ENCODE results near the gene MUTYH. TPM values are rescaled to one million over a fixed set of nuclear protein-coding genes. Genes with fewer than 3 reads are reported as not detected.

Gene MUTYH
- total and polyA plus RNA-seq, 2 of the 8 experiments (the other 6 are each of a cell fraction or from before 2014, with no cell fraction given) = 51.9 to 65.7 TPM

DNA sequence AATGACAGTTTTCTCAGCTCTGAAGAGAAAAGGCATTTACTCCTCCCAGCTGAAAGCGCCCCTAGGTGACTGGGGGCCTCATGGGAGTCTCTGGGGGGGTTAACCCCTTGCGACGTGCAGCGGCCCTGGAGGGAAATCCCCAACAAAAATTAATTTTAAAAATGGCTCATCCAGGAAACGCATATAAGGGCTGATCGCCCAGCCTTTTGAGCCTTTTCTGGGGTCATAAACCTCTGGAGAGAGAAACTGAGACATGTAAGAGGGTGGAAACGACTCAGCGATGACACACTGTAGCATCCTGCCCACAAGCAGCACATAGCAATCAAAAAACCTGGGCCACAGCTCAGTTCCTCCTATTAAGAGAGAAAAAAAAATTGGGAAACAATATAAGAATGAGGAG, 33.9 kb downstream of the MUTYH start:
- no peak overlapping the region for H3K4ac ChIP-seq (replicated peaks; ENCODE audit: insufficient read length, low read depth, low read length)
- H2BK120ac ChIP-seq (replicated peaks; ENCODE audit: low read depth, low read length) = peak overlapping the region; percentile 90
- H3K4me2 ChIP-seq (ENCODE audit: insufficient read depth in 1 of 2, low read depth in 2 of 2, low read length in 2 of 2) = peak overlapping the region; percentile 44 to 64; a peak in 3 of 4 replicates
- H3K79me1 ChIP-seq (ENCODE audit: low read depth, low read length) = no peaks in the 10 kb centered on the region
- H4K5ac ChIP-seq (ENCODE audit: insufficient read length, low read depth, low read length) = peak overlapping the region; percentile 40
- no peak overlapping the region for H3K56ac ChIP-seq (replicated peaks; ENCODE audit: insufficient read length, low read depth, low read length)
- no peak for FAIRE-seq
- 0 out of 2 replicates have a peak overlapping the region, but pooled peaks have one; percentile 0 for H3K27ac ChIP-seq (ENCODE audit: low read depth, low read length)
- no peaks in the 10 kb centered on the region; a peak in 1 of 8 replicates for H3K36me3 ChIP-seq (ENCODE audit: control insufficient read depth in 2 of 4, insufficient read depth in 4 of 4, low read length in 3 of 4)
- H3K23ac ChIP-seq (ENCODE audit: insufficient read length) = no peak overlapping the region
- peak overlapping the region; percentile 71 for H3K18ac ChIP-seq (ENCODE audit: extremely low read depth, low read length)
- no peaks in the 10 kb centered on the region; a peak in 1 of 4 replicates for H3K9me3 ChIP-seq (ENCODE audit: insufficient read depth in 2 of 2, low read depth in 1 of 2, low read length in 1 of 2)
- H3K23me2 ChIP-seq (ENCODE audit: low read depth, low read length) = peaks cover 2% of the 10 kb centered on the region
- 0 out of 2 replicates have a peak overlapping the region, but pooled peaks have one; percentile 39 for H2BK12ac ChIP-seq (ENCODE audit: low read depth, low read length)
- no peak overlapping the region for H3K9ac ChIP-seq (replicated peaks in 1 of 4; ENCODE audit: extremely low read depth in 1 of 4, low read depth in 3 of 4, low read length in 3 of 4)
- no peaks in the 10 kb centered on the region; a peak in 1 of 4 replicates for H3K79me2 ChIP-seq (ENCODE audit: control insufficient read depth in 1 of 2, insufficient read depth in 2 of 2, low read length in 2 of 2)
- H3K4me1 ChIP-seq (replicated peaks in 1 of 4; ENCODE audit: control insufficient read depth in 3 of 4, insufficient read depth in 4 of 4, low read length in 3 of 4) = peaks cover 13 to 24% (median 15%) of the 10 kb centered on the region in 4 experiments
- peak overlapping the region; percentile 42 for H4K91ac ChIP-seq (replicated peaks; ENCODE audit: insufficient read length, low read length)
- peak in 1 of 2 experiments; percentile 44 for DNase-seq (ENCODE audit: low read depth in 1 of 2, low spot score in 2 of 2)
- no peak overlapping the region for H4K8ac ChIP-seq (ENCODE audit: extremely low read depth, insufficient read depth, low read length)
- H2AK5ac ChIP-seq (ENCODE audit: low read depth, low read length) = no peak overlapping the region
- no peaks in the 10 kb centered on the region for H4K20me1 ChIP-seq (replicated peaks in 1 of 2; ENCODE audit: control insufficient read depth in 1 of 2, insufficient read depth in 2 of 2, low read length in 2 of 2)
- H2BK5ac ChIP-seq (ENCODE audit: low read depth, low read length) = no peak overlapping the region
- no peaks in the 10 kb centered on the region for H3K27me3 ChIP-seq (replicated peaks in 1 of 4; ENCODE audit: control insufficient read depth in 3 of 4, extremely low read depth in 1 of 4, insufficient read depth in 3 of 4, low read length in 3 of 4)
- ChIA-PET CTCF (ENCODE audit: partially characterized antibody) (interaction anchor here (0.6 to 19.1 kb wide), 3 partner anchors 14 to 512 kb away, joined by 3 to 424 read pairs (median 8); partner anchors contain the start of genes HECTD3 and UROD), POLR2A (ENCODE audit: partially characterized antibody) (interaction anchor here (0.6 to 9.9 kb wide), 9 partner anchors 9 to 531 kb away, joined by 3 to 194 read pairs (median 10); partner anchors contain the start of genes HECTD3, HPDL, MUTYH and PRDX1)
- H2BK15ac ChIP-seq (ENCODE audit: low read length) = no peak overlapping the region
- H2BK20ac ChIP-seq (ENCODE audit: low read length) = no peak overlapping the region
- 28% methylated on average over 8 of the region's 8 CpGs; no CpG with 5 or more reads in 1 of the 2 experiments for WGBS, 2 experiments (ENCODE audit: extremely low coverage in 1 of 2, insufficient coverage in 1 of 2, insufficient read length in 1 of 2, insufficient replicate concordance in 2 of 2, low coverage in 1 of 2, low lambda C conversion rate in 2 of 2, missing lambda C conversion rate in 1 of 2)
- H3K4me3 ChIP-seq (ENCODE audit: extremely low read depth in 1 of 4, insufficient read depth in 2 of 4, low read depth in 3 of 4, low read length in 4 of 4) = peak overlapping the region in 1 of 4 experiments; percentile 28; a peak in 1 of 8 replicates
- H2AFZ ChIP-seq (ENCODE audit: low read length) = peak overlapping the region; percentile 54; the same call in 1 of the 2 replicates
- no peak overlapping the region for H3K14ac ChIP-seq (ENCODE audit: insufficient read length)
- TF ChIP-seq TCF12 (IDR thresholded peaks at IDR 0.05; ENCODE audit: low read depth, low read length) = no peak
- TF ChIP-seq SRF (IDR thresholded peaks at IDR 0.05; ENCODE audit: low read depth, low read length) = no peak
- no peak for TF ChIP-seq YY1 (IDR thresholded peaks at IDR 0.05; ENCODE audit: low read depth, low read length)
- no peak for TF ChIP-seq RBBP5 (IDR thresholded peaks at IDR 0.05; ENCODE audit: borderline replicate concordance, low read depth, low read length)
- no peak for TF ChIP-seq CTBP2 (IDR thresholded peaks at IDR 0.05; ENCODE audit: borderline replicate concordance, insufficient read depth, insufficient read length, low read length)
- no peak for TF ChIP-seq HDAC6 (IDR thresholded peaks at IDR 0.05; ENCODE audit: low read depth, low read length)
- TF ChIP-seq CREB1 (IDR thresholded peaks at IDR 0.05) = no peak
